ENCODE measurements around the gene HOXC5.
"Not testable (repeated sequence)": the region's sequence is repeated elsewhere in the genome, so short reads cannot be mapped to it uniquely, and the experiment has no call there.

Gene HOXC5

DNA sequence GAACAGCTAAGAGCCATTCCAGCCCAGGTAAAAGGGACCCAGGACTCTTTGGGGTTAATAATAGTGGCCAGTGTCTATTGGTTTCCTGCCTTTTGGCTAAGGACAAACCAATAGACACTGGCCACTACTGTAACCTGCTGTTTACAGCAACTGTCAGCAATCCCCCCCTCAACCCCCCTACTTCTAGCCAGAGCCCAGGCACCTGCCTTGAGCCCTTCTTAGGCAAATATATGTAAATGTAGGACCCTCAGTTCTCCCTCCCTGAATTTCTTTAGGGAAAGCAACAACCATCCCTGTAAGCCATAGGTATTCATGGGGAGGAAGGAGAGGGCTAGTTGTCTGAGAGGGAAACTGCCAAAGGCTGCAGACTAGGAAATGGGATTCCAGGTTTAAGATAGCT is 43.1 kb downstream of the HOXC5 start:
- DNase-seq: no peak

DNA sequence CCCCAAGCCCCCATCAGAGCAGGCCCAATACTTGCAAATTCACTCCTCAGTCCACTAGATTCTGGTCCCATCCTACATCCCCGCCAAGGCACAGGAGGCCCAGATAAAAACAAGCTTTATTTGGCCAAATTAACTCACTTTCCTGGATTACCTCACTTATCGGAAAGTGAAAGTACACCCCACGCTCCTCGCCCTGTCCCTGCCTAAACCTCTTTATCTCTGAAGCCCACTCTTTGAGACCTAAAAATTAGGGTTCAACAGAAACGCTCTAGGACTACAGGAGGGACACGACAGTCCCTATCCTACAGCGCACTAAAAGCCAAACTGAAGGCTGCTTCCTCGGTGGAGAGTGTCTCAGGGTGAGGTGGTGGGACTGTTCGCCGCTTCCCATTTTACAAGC is 45.0 kb downstream of the HOXC5 start:
- DNase-seq: not testable (repeated sequence)

DNA sequence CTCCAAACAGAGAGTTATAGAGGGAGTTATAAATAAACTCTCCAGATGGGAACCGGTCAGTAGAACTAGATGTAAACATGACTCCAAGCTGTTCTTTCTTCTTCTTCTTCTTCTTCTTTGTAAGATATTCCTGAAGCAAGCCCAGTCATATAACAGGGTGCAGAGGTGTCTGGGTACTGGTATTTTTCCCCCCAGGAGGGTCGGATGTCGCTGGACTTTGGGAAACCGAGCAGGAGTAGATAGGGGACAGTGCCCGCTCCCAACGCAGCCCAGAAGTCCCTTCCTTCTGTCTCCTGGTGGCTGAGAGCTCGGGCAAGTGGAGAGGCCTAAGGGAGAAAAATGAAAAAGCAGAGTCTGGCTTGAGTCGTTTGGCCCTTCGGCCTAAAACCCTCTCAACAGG is 46.3 kb downstream of the HOXC5 start:
- not testable (repeated sequence) for DNase-seq

DNA sequence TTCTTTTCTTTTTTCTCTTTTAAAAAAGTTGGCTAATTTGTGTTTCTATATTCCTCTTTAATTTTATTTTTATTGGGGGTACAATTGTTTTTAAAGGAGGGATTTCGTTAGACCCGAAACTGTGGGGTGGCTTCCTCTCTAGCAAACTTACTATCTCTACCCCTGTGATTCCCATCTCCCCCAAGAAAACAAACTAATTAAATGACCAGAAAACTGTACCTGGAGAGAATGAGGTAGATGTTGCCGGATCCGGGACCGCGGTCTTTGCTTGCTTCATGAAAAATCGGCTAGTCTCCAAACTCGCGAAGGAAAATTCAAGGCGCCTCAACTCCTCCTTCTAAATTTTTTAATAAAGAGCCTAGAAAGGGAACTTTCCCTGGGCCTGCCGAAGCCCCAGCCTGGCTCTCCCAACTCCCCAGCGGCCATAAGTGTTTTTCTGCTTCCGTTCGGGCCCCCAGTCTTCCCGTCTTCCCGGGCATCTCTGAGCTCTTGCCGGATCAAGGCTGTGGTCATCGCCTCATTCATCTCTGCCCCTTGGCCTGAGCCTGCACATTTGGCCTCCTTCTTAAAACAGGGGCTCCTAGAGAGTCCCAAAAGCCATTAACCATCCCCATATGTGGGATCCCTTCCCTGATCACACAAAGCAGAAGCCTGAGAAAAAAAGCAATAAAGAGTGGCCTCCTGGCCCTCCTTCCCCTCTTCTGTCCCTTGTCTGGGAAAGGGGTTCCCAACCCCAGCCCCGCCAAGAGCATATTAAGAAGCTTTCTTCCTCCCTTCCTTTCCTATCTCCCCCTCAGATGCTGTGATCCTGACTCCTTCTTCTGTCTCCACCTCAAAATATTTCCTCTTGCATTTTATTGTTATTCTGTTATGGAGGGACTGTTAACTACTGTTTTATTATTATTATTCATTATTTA is 47.4 kb downstream of the HOXC5 start:
- DNase-seq: not testable (repeated sequence)

DNA sequence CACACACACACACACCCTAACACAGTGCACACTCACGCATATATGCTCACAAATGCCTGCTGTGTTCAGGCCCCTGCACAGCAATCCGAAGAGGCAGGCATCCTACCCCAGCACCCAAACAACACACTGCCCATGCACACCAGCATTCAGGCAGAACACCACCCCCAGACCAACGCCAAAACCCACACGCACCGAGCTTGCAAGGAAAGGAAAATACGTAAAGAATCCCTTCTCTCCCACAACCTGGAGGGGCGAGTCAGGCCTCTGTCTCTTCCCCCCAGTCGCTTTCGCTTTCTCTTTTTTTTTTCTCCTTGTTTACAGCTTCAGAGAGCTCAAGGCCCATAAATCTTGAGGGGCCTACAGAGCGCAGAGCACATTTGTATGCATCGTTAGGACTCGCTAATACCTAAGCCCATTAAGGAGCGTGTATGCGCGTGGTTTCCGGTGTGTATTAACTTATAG is 48.2 kb downstream of the HOXC5 start:
- DNase-seq: not testable (repeated sequence)

DNA sequence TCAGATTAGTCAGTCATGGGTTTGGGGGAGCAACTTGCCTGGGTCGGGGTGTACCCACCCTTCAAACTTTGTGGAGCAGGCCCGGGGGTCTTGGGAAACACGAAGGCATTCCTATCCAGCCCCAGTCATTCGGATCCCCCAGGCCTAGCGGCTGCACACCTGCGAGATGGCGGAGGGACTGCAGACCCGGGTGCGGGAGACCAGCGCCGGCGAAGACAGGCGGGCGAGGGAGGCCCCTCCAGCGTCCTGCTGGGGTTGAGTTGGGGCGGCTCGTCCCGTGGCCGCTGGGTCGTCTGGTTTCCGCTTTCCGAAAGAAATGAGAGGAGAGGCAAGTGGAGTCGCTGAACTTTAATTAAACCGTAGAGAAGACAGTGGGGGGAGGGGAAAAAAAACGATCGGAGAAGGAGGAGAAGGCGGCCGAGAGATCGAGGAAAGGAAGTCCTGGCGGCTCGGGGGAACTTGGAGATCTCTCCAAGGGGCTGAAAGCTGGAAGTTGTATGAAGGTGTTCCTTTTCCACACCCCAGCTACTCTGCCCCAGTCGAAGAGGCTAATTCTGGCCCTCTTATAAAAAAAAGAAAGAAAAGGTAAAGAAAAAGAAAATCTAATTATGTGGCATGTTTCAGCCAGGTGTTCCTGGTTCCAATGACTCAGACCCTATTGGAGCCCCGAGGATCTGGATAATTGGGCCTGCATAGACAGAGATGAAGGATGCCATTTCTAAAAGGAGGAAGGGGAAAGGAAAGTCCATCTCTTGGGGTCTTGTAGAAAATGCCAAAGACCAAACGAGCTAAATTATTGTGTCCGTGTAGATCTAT is 48.9 kb downstream of the HOXC5 start:
- DNase-seq: not testable (repeated sequence)

DNA sequence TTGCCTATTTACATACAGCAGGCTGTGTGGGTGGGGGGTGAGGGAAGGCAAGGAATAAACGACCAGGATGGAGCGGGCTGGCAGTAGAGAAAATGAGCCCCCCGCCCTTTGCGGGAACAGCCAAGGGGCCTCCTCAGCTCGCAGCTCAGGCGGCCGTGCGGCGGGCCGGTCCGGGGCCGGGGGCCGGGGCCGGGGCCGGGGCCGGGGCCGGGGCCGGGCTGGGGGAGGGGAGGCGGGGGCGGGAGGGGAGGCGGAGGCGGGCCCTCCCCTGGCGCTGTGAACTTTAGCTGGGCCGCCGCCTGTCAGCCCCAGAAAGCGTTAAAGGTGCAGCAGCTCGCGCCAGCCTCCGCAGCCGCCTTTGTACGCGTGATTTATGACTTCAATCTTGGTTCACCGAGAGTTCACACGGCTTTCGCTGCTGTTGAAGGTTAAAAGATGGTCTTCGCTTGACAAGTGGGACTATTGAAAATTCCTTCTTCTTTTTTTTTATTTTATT is 49.6 kb downstream of the HOXC5 start:
- no peak for DNase-seq
